ES-I3 (cell line): ENCODE data around the gene CDC42EP3.

Experiments used
- H3K36me3 ChIP-seq: 2 replicates; pipeline ENCODE4 v1.6.1; 2013; ENCODE audit warnings: mild to moderate bottlenecking, low read length, control low read depth, moderate library complexity; ENCODE audit not compliant: insufficient read depth
- H3K4me1 ChIP-seq: 2 replicates; pipeline ENCODE4 v1.6.1; 2013; ENCODE audit warnings: mild to moderate bottlenecking, control low read depth, low read length; ENCODE audit not compliant: insufficient read depth
- H3K9ac ChIP-seq: 2 replicates; pipeline ENCODE4 v1.6.1; 2013; ENCODE audit warnings: low read depth, mild to moderate bottlenecking, low read length, moderate library complexity
- H3K9me3 ChIP-seq: 2 replicates; pipeline ENCODE4 v1.6.1; 2013; ENCODE audit warnings: mild to moderate bottlenecking, low read length, moderate library complexity; ENCODE audit not compliant: control insufficient read depth, insufficient read depth

CDC42EP3 gene

DNA sequence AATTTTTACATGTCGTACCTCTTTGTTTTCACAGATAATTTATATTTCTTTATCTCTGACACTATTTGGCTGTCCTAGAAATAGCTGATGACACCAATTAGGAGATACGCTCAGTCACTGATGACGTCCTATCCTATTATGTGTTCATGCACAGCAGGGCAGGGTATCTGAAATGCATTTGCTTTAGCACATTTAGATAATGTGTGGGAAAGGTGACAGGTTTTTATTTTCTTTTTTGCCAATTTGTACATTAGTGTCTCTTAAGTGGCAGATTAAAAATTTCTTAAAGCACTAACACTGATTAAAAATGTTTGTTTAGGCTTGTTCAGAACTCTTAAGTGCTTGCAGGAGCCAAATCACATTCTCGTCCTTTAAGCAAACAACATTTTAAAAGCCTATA is 39.7 kb downstream of the CDC42EP3 start:
- H3K9ac ChIP-seq = no peak overlapping the region
- no peaks in the 10 kb centered on the region for H3K9me3 ChIP-seq
- H3K4me1 ChIP-seq = no peaks in the 10 kb centered on the region

DNA sequence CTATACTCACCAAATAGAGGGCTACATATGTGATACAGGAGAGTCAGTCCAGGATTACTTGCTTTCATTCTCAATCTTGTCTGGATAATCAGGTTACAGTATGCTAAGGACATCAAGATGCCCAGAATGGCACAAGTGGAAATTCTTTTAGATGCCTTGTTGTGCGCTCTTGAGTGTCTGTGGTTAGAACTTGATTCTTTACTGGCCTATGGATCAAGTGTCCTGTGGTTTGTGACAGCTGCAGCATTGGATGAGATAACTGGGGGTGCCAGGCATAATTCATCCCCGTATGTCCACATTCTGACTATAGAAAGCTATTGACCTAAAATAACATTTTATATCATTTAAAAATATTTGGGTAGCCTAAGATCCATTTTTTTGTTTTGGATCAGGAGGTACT is 40.1 kb downstream of the CDC42EP3 start:
- H3K9ac ChIP-seq = no peak overlapping the region
- no peaks in the 10 kb centered on the region for H3K4me1 ChIP-seq
- H3K36me3 ChIP-seq = no peaks in the 10 kb centered on the region
- no peaks in the 10 kb centered on the region for H3K9me3 ChIP-seq

More for the DNA sequence above, 39.7 kb downstream of the CDC42EP3 start:
- no peaks in the 10 kb centered on the region for H3K36me3 ChIP-seq

- no peaks in the 10 kb centered on the region for H3K4me1 ChIP-seq
These were observed 40.7 kb downstream of the CDC42EP3 start for GRCh38 chr2:37630776-37631175.

DNA sequence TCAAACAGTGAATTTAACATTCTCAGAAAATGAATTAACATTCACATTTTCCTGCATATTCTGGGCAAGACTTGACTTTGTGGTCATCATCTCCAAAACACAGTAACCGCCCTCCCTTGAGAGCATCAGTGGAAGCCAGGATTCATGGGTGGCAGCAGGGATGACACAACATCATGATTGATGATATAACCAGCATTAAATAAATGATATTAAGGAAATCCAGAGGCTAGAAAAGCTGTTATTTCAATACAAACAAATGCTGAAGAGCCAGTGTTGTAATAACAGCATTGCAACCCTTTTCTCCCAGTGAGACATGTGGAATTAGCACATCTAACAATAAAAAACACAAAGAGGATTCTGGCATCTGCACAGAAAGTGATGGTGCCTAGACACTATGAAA is 41.1 kb downstream of the CDC42EP3 start:
- Histone ChIP-seq H3K4me1 (no peaks in the 10 kb centered on the region), H3K36me3 (no peaks in the 10 kb centered on the region), H3K9me3 (no peaks in the 10 kb centered on the region), H3K9ac (no peak overlapping the region)

More at GRCh38 chr2:37630776-37631175, 40.7 kb downstream of the CDC42EP3 start:
- H3K9ac ChIP-seq = no peak overlapping the region
- H3K9me3 ChIP-seq = no peaks in the 10 kb centered on the region
- H3K36me3 ChIP-seq = no peaks in the 10 kb centered on the region

GRCh38 chr2:37629529-37629928 is 41.9 kb downstream of the CDC42EP3 start:
- no peaks in the 10 kb centered on the region for H3K9me3 ChIP-seq
- no peaks in the 10 kb centered on the region for H3K36me3 ChIP-seq
- H3K4me1 ChIP-seq = no peaks in the 10 kb centered on the region
- H3K9ac ChIP-seq = no peak overlapping the region

DNA sequence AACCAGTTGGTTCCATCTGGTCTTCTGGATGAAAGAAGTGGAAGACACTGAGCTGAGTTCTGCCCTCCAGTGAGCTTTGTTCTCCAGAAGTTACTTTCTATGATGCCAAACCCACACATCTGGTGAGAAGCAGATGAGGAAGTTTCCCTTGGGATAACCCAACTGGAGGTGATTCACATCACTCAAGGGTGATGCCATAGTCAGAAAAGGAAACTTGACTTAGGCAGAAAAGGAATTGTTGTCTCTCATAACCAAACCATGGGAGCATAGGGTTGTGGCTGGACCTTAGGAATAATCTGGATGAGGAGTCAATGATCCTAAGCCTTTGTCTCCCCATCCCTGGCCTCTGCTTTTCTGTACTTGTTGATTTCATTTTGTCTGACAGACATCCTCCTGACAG is 43.7 kb downstream of the CDC42EP3 start:
- Histone ChIP-seq H3K4me1 (no peaks in the 10 kb centered on the region), H3K9ac (no peak overlapping the region), H3K36me3 (no peaks in the 10 kb centered on the region), H3K9me3 (no peaks in the 10 kb centered on the region)

- no peak overlapping the region for H3K9ac ChIP-seq
- no peaks in the 10 kb centered on the region for H3K4me1 ChIP-seq
- H3K36me3 ChIP-seq = no peaks in the 10 kb centered on the region
- H3K9me3 ChIP-seq = no peaks in the 10 kb centered on the region
These were observed 45.5 kb downstream of the CDC42EP3 start for GRCh38 chr2:37625796-37626571.

GRCh38 chr2:37625156-37625555 is 46.3 kb downstream of the CDC42EP3 start:
- no peaks in the 10 kb centered on the region for H3K36me3 ChIP-seq
- no peak overlapping the region for H3K9ac ChIP-seq
- H3K4me1 ChIP-seq = no peaks in the 10 kb centered on the region
- no peaks in the 10 kb centered on the region for H3K9me3 ChIP-seq

DNA sequence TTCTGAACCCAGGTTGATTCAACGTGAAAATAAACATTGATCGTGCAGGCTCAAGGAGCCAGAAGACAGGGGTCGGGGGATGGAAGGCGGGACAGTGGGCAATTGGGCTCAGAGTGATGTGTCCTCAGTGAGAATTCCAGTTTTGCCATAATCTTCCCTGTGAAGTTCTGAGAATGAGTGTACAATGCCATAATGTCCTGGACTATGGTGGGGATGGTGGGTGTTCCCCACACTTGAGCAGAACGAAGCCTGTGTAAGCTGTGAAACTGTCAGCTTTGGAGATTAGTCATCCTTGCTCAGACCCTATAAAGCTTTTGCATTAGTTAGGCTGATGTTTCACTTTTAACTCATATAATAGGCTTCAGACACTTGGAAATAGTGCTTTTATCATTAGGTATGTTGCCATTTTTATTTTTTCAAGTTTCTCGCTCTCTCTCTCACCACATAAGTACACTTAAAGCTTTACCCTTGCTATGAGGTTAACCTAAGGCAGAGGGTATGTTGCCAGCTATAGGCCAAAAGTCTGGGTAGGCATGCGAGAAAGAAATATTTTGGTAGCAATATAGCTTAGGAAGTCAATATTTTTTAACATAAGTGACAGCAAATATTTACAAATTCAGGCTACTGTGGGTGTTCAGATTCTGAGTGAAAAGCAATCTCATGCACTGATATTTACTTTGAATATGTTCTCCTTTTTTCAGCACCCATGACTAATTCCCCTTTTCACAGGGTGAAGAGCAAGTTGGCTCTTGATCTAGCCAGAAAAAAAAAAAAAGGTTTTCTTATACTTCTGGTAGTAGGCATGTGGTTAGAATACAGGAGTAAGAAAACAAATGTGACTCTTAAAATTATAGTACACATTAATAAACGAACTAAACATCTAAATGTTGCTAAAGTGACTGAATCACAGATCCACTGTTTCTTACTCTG is 47.2 kb downstream of the CDC42EP3 start:
- Histone ChIP-seq H3K36me3 (no peaks in the 10 kb centered on the region), H3K9ac (no peak overlapping the region), H3K4me1 (no peaks in the 10 kb centered on the region), H3K9me3 (no peaks in the 10 kb centered on the region)

DNA sequence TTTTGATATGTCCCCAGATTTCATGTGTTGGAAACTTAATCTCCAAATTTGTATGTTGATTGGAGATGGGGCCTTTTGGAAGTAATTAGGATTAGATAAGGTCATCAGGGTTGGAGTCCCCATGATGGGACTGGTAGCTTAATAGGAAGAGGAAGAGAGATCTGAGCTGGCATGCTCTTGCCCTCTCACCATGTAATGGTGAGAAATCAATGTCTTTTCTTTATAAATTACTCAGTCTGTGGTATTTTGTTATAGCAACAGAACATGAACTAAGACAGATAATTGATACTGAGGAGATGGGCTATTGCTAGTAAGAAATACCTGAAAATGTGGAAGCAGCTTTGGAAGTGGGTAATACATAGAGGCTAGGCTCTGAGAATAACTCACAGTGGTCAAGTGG is 48.0 kb downstream of the CDC42EP3 start:
- no peaks in the 10 kb centered on the region for H3K9me3 ChIP-seq
- no peak overlapping the region for H3K9ac ChIP-seq
- H3K36me3 ChIP-seq = no peaks in the 10 kb centered on the region
- H3K4me1 ChIP-seq = no peaks in the 10 kb centered on the region

- H3K4me1 ChIP-seq = no peaks in the 10 kb centered on the region
These were observed 48.9 kb downstream of the CDC42EP3 start for GRCh38 chr2:37622450-37623100.

GRCh38 chr2:37621199-37621598 is 50.2 kb downstream of the CDC42EP3 start:
- no peak overlapping the region for H3K9ac ChIP-seq
- H3K36me3 ChIP-seq = no peaks in the 10 kb centered on the region
- no peaks in the 10 kb centered on the region for H3K4me1 ChIP-seq
- no peaks in the 10 kb centered on the region for H3K9me3 ChIP-seq

More at GRCh38 chr2:37622450-37623100, 48.9 kb downstream of the CDC42EP3 start:
- H3K9ac ChIP-seq = no peak overlapping the region
- H3K36me3 ChIP-seq = no peaks in the 10 kb centered on the region
- no peaks in the 10 kb centered on the region for H3K9me3 ChIP-seq

GRCh38 chr2:37619959-37620300 is 51.5 kb downstream of the CDC42EP3 start:
- no peaks in the 10 kb centered on the region for H3K36me3 ChIP-seq
- H3K9ac ChIP-seq = no peak overlapping the region
- H3K4me1 ChIP-seq = no peaks in the 10 kb centered on the region

GRCh38 chr2:37619230-37619958 is 52.0 kb downstream of the CDC42EP3 start:
- Histone ChIP-seq H3K36me3 (no peaks in the 10 kb centered on the region), H3K9me3 (no peaks in the 10 kb centered on the region), H3K9ac (no peak overlapping the region), H3K4me1 (no peaks in the 10 kb centered on the region)

More at GRCh38 chr2:37619959-37620300, 51.5 kb downstream of the CDC42EP3 start:
- no peaks in the 10 kb centered on the region for H3K9me3 ChIP-seq
